HG03571 (cell line): ENCODE measurements around the gene OPRM1.
A peak's percentile ranks its signal among the peaks of the same experiment; 100 is the strongest.
"Not testable (repeated sequence)": the region's sequence is repeated elsewhere in the genome, so short reads cannot be mapped to it uniquely, and the experiment has no call there.

ENCODE experiments used
- ATAC-seq: cut with Tn5 transposase; IDR thresholded peaks from one replicate; pipeline ENCODE4 v1.9.1; 2021; ENCODE audit not compliant: unreplicated experiment

Gene OPRM1

DNA sequence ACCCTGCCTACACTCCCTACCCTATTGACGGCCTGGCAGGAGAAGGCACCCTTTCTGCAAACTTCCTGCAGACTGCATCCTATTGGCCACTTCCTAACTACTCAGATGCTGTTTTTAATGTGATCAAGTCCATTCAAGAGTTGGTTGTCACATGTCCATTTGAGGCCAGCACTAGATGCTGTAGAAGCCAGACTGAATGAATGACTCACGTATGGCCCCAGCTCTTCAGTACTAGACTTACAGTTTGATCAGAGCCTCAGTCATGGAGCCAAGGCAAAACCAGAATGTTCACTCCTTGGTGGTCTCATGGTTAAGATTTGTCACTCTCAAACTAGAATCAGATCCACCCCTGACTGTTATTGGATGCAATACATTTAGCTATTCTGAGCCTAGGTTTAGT is 101.7 kb downstream of the OPRM1 start:
- ATAC-seq: no peak

DNA sequence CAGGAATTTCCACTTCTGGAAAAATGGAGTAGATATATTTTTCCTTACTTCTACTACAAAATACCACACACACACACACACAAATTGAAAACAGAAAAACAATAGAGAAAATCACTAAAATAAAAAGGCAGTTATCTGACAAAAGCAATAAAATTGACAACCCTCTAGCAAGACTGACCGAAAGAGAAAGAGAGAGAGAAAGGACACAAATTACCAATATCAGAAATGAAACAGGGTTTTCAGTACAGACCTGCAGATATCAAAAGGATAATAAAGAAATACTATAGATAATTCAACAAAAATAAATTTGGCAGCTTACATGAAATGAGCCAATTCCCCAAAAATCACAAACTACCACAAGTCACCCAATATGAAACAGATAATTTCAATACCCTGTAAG is 104.7 kb downstream of the OPRM1 start:
- ATAC-seq: no peak

DNA sequence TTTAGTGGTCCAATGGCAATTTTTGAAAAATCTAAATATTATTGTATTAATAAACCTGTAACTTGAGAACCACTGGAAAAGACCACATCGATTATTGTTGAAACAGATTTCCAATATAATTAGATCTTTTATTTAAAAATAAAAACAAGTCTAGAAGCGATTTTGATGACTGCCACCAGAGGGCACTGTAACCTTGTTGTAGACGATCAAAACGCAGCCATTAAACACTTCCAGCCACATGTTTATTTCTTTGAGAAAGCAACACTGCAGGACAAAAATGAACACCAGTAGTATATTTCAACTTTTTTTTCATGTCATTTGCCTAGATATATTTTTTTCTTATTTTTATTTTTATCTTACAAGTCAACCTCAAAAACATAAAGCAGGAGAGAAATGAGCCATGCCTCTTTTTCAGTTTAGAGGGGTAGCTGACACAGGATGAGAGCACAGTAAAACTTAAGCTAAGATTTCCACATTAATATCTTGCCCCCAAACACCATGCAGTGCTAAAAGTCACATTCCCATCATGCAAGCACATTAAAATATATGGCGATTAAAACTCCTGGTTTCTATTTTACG is 115.4 kb downstream of the OPRM1 start:
- no peak for ATAC-seq

DNA sequence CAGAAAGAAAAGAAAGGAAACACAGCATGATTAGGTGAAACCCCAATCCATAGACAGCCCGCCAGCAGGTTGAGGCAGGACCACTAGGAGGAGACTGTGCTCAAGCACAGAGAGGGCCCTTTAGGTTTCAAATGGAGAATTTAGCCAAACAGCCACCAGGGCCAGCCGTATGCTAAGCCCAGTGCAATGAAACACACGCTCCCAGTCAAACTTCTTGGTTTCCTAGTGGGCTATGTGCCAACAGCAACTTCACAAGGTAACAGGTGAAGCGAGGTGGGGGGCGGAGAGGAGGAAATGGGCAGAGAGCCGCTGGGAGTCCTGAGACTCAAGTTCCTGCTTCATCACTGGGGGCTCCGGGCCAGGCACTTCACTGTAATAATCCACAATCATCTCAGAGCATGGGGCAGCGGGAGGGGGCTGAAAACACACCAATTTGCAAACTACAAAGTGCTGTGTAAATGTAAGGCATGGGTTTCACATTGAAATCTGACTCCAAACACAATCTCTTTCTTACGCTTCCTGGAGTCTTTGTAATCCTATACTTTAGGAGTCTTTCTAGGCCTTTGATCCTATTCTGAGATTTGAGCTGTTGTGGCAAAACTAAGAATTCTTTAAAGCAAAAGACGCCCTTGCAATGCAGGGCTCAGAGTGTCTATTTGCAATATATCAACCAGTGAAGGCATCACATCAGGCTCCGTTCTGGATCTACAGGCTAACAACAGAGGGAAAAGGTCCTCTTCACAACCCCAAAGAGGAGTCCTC is 117.3 kb downstream of the OPRM1 start:
- ATAC-seq: no peak

DNA sequence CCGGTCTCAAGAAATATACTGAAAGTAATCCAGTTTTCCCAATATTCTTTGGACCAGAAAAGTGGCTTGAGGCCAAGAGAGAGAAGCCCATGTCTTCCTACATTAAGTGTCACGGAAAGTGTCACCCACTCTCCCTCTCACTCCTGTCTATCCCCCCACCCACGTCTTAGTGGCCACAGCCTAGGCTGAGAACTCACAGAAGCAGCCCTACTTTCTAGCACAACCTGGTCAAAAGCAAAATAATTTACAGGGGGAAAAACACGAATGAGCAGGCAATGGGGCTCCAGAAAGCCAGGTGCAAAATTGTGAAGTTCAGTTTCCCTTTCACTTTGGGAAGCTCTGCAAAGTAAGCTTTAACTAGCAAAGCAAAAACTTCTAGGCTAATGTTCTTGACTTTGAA is 118.0 kb downstream of the OPRM1 start:
- peak; percentile 31 for ATAC-seq

DNA sequence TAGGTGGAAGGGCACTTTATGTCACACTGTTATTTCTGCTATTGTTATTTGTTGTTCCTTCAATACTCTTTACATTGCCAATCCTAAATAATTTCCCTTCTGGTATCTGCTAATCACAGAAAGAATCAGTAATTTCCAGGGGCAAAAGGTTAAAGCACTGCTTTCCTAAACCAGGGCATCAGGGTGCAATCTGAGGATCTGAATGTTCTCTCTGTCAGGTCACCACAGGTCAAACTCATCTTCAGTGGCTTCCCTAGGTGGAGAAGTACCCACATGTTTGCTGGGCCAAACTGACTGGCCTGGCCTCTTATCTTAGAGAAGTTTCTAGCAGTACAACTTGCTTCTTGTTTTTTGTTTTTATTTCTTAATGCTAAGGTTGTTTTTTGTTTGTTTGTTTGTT is 118.7 kb downstream of the OPRM1 start:
- ATAC-seq: no peak

DNA sequence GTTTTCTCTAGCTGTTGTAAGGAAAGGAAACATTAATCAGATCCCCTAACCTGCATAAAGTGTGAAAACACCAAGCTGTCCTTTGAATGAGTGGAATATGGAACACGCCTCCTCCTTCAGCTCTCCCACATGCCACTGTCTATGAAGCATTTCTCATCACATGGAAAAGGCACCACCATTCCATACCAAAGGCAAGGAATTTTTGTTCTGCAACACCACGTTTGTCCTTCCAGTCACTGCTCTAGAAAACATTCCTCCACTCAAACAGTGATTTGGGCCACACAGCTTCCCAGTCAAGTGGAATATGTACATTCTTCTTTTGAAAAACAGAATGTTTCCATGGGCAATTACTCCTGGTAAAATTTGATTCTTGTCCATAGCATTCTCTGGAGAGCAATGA is 120.1 kb downstream of the OPRM1 start:
- ATAC-seq: no peak

DNA sequence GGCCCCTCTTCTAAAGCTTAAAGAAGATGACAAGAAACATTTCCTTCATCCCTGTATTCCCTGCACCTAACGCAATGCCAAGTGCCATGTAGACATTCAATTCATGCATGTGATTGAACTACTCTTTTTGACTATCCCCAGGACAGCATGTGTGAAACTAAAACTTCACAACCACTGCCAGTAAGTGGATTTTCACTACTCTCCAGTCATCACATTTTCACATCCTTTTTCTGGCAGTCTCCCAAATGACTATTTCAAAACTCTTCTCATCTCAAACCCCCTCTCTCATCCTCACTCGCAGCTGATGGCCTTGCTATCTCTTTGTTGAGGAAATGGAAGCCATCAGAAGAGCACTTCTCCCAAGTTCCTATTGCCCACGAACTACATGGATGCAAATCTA is 122.6 kb downstream of the OPRM1 start:
- ATAC-seq: peak; percentile 69

DNA sequence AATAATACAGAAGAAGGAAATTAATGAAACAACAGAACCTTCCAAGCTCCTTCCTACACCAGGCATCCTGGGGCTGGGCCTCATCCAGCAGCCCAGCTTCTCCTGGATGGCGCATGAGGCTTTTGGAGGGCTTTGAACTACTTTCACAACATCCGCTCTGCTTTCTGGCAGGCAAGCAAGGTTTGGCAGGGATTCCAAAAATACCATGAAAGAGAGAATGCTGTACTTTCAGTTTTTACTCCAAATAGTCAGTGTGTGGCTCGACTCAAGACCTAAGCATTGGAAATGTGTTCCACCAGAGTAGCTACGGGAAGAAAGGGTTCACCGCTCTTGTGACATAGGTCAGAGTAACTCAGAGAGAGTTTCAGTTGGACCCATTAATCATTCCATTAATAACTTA is 125.4 kb downstream of the OPRM1 start:
- no peak for ATAC-seq

DNA sequence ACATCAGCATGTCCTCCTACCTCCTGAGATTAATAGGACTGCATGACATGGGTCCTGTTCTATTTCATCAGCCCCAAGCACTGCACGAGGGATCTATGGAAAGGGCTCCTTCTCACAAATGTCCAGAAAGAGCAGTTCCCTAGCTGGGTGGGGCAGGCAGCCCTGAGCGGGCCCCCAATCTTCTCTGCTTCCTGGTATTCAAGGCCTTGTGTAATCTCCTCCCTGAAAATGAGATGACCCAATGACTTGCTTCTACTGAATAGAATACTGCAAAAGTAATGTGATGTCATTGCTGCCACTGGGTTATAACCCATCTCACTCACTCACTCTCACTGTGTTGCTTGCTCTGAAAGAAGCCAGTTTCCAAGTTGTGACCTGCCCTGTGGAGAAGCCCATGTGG is 126.4 kb downstream of the OPRM1 start:
- ATAC-seq: no peak

DNA sequence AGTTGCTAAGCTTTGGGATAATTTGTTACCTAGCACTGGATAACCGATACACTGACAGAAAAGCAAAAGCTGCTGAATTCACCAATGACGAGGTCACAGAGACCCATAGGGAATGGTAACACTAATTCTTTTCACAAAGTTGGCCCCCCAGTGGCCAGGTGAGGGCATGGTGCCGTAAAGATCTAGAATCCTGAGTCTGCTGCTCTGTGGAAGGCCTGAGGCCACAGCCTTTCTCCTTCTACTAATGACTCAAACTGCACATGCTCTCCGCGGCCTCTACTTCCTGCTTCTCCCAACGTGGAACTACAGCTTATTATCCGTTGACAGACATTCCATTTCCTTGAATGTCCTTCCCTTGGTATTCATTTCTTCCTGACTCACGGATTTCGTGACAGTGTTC is 127.1 kb downstream of the OPRM1 start:
- ATAC-seq: no peak

DNA sequence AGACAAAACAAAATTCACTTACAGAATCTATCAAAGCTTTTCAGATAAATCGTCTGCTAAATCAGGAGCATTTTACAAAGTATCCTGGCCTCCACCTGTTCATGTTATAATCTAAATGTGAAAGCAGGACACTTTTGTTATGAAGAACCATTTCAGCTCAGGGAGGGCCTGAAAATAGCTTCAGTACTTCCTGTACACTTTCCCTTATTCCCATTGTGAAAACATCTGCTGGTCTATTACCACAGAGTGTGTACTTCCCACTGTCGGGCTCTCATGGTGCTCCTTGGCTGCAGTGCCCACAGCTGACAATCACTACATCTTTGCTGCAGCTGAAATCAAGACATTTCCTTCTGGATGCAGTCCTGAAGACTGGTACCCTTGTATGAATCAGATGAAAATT is 128.1 kb downstream of the OPRM1 start:
- ATAC-seq: no peak

DNA sequence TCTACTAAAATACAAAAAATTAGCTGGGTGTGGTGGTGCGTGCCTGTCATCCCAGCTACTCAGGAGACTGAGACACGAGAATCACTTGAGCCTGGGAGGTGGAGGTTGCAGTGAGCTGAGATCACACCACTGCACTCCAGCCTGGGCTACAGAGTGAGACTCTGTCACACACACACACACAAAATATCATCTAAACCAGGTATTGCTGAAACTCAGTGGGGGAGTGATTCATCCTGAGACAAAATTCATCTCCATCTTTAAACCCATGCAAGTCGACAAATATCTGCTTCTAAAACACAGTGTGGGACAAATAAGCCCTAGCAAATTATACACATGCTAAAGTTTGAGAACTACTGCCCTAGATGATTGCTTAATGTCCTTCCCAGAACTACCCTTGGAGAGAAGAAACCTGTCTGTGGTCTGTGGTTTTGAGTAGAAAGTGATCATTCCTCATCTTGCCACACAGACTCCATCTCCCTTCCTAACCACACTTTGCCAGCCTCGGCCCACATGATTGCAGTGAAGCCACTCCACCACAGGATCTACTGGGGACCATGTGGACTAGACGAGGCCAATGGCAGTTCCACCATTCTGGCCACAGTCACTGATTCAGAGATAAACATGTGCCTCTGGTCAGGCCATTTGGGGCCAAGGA is 130.3 kb downstream of the OPRM1 start:
- no peak for ATAC-seq

DNA sequence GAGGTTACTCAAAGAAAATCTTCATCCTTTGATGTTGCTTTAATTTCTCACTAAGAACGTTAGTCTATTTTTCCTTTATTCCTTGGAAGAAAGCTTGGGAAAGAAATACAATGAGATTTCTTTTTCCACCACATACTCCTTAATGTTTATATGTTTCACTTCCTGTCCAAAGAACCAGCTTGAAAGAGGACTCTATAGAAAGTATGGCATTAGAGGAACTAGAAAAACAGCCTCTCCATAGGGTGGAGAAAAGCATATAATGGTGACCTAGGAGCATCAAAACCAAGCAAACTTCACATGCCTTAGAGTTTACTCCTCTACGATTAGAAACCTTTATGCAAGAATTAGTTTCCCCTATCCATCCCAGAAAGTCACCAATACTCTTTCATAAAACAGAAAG is 131.1 kb downstream of the OPRM1 start:
- no peak for ATAC-seq

DNA sequence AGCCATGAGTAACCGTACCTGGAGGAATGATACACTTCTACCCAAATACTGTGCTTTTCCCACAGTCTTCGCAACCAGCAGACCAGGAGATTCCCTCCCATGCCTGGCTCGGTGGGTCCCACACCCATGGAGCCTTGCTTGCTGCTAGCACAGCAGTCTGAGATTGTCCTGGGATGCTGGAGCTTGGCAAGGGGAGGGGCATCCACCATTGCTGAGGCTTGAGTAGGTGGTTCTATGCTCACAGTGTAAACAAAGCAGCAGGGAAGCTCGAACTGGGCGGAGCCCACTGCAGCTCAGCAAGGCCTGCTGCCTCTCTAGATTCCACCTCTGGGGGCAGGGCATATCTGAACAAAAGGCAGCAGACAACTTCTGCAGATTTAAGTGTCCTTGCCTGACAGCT is 133.4 kb downstream of the OPRM1 start:
- not testable (repeated sequence) for ATAC-seq

DNA sequence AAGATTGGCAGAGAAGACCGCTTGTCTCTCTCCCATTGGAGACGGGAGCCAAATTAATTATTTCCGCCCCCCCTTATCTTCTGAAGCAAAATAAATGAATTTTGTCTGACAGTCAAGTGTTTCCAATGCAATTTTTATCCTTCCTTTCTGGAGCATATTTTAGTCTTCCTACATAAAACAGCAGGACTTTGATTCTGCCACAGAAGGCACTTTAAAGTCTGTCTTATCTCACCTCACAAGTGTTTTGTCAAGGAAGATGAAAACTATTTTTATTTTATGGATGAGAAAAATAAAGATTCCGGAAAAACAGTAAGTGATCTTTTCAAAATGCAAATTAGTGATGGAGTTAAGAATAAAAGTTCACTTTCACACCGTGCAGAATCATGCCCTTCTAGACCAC is 140.4 kb downstream of the OPRM1 start:
- no peak for ATAC-seq

DNA sequence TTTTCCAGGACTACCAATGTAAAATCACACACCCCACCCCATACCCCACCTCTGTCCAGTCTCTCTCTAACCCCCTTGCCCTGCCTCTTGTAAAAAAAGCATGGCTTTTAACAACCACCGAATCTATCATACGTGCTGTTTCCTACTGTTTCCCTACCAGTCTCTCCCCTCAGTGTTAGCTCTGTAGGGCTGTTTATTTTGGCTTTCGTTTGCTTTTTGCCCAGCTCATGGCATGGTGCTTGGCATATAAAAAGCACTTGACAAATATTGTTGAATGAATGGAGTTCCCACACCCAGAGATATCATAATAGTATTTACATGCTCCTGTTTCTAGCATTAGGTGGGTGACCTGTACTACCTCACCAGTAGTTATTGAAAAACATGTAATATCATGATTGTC is 148.2 kb downstream of the OPRM1 start:
- ATAC-seq: no peak

DNA sequence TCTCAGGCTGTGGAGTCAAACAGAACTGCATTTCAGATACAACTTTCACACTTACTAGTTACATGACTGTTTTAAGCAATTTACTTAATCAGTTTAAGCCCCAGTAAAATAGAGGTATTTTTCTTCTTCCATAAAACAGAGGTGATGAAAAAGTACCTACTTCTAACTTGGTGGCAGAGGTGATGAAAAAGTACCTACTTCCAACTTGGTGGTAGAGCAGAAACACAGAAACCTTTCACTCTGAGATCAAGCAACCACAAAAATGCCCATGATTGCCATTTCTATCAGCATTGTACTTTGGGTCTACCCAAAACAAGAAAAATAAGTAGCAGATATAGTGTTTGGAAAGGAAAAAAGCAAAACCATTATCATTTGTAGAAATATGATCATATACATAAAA is 148.7 kb downstream of the OPRM1 start:
- ATAC-seq: no peak

DNA sequence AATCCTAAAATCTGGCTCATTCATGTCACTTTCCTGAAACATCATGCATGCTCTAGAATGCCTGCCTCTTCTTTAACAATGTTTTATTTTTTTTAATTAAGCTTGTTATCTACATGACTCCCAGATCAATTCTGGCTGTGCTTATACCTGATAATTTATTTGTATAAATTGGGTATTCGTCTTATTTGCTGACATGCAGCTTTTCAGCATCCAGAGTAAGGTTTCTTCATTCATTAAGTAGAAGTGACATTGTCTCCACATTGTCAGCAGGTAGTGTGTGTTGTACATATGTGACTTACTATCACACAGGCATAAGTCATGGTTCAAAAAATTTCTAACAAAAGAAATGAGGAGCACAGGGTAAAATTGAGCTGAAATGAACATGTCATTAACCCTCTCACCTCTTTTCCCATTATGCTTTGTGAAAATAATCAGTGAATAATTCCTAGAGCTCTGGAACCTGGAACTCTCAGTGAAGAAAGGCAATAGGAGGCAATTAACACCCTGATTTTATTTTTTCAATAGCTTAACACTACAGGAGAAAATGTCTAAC is 157.4 kb downstream of the OPRM1 start:
- ATAC-seq: no peak

DNA sequence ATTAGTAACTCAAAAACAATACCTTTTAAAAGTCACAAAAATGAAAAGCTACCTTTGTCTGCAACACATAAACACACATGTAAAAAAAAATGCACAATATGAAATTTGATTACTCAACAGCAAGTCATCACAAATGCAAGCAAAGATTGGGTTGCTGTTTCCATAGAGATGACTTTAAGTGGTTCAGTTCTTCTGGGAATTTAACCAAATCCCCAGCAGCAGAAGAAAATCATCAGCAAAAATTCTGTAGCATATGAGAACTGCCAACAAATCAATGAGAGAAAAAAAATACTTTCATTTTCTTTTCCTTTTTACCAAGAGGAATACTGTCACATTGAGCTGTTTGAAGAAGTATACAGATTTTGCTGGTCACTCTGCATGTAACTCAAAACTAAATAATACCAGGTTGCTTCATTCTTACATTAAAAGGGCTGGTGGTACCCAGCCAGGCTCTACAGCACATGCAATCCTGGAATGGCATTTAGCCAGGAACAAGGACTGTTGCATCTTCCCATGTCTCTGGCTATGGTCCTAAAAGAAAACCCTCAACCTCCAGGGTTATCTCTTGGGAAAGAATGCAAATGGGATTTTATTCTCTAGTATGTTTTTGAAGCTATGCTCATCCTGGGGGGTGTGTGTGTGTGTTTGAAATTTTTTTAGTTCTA is 158.3 kb downstream of the OPRM1 start:
- no peak for ATAC-seq

DNA sequence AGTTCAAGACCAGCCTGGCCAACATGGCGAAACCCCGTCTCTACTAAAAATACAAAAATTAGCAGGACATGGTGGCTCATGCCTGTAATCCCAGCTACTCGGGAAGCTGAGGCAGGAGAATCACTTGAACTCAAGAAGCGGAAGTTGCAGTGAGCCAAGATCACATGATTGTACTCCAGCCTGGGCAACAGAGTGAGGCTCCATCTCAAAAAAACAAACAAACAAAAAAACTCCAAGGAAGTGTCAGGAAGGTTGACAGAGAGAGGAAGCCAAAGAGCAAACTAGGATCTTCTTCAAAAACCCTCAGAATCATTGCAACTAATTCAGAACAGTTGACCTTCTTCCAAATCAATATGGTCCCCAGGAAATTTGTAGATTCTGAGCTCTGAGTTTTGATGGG is 162.6 kb downstream of the OPRM1 start:
- not testable (repeated sequence) for ATAC-seq

DNA sequence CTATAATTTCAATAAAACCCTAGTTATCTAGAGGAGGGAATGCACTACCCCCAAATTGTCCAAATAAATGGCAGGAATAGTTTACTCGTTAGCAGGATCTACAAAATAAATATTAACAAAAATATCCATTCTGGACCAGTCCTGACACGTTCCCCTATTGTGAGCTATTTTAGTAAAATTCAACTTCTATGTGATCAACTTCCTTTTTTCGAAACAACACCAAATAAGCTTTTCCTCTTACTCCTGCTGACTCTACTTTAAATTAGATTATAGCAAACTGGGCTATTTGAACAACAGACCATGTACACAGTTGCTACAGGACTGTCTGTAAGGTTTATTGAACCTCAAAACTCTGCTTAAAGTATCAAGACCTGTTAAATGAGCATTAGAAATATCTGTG is 163.3 kb downstream of the OPRM1 start:
- no peak for ATAC-seq
